Epithelial cell of prostate (primary cell): ENCODE data around the gene DLGAP1.

Experiments used
- DNase-seq: peaks from one replicate; pipeline ENCODE4 v3.0.0-alpha.2; 2011; ENCODE audit warnings: low read depth, low spot score
- H3K27ac ChIP-seq: fragments of 450-650 bp; 2 replicates; pipeline ENCODE4 v1.5.1; 2017; ENCODE audit warnings: mild to moderate bottlenecking

Gene DLGAP1

DNA sequence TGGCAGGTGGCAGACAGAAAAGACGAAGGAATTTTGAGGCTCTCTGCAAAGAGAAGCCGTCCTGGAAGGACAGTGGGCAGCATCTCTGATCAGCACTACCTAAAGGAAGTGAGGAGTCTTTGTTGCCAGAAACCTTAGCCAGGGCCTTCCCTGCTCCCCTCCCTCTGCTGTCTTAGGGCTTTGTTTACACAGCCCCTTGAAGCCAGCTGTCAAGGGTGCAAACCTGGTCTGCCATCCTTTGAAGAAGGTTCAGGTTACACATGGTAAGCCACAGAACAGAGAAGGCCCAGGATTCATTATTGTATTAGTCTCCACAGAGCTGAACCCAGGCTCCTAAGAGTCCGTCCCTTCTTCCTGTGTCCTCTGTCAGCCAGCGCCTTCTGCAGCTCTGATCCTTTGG is 648.5 kb downstream of the DLGAP1 start:
- DNase-seq = no peak
- H3K27ac ChIP-seq = no peak overlapping the region

DNA sequence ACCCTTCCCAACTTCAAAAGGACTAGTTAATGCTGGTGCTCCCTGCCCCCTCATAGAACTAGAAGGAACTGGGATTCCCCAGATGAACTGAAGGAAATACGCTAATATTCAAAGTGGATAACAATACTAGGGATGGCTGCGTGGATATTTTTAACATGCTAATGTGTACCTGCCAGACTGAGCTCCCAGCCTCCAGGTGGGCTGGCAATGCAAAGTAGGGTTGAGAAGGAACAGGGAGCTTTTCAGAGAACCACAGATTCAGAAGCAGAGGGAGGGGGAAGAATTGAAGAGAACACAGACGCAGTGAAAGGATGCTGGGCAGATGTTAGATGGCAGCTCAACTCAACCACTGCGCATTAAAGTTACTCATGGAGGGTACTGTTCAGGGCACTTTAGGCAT is 650.8 kb downstream of the DLGAP1 start:
- no peak overlapping the region for H3K27ac ChIP-seq
- no peak for DNase-seq

DNA sequence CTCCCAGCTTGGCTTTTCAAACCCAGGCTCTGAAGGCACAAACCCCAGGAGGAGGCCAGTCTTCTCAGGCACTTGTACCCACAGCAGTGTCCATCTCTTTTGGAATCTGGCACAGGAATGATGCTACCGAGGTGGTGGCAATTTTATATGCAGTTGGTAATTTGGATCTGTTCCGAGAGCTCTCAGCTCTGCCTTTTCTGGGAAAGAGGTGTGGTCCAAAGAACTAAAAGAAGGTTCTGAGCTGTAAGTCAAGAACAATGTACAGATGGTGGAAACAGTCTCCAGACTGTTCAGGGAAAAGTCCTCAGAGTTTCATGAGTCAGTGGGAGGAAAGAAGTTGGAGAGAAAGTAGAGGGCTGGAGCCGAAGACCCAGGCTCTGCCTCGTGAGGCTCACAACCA is 651.8 kb downstream of the DLGAP1 start:
- H3K27ac ChIP-seq = no peak overlapping the region
- DNase-seq = no peak

DNA sequence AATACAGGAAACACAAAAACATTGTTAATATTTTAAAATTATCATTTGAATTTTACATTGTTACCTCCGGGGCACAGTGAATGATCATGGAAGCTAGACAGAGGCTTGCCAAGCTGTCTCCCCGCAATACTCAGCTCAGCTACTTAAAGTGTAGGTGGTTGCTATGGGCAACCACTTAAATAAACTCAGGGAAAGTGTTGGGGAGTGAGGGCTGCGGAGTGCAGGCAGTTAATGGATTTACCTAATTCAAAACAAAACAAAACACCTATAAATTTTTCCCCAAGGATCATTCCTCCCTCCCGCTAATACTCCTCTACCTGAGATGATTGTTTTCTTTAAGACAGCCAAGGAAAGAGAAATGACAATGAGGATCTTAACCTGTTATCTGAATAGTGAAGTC is 655.6 kb downstream of the DLGAP1 start:
- H3K27ac ChIP-seq = no peak overlapping the region
- DNase-seq = no peak

DNA sequence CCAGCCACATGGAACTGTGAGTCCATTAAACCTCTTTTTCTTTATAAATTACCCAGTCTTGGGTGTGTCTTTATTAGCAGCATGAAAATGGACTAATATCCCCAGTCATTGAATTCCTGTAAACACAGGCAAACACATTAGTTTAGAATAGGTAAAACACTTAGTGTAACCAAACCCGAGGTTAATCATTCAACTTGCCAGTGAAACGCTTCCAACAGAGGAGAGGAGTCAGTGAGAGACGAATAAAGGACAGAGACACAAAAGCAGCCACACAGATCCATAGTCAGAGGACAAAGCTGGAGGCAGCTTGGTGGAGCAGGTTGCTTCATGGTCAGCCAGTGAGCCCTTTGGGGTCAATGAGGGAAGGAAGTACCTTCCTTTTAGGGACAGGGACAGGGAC is 657.1 kb downstream of the DLGAP1 start:
- no peak for DNase-seq
- no peak overlapping the region for H3K27ac ChIP-seq

DNA sequence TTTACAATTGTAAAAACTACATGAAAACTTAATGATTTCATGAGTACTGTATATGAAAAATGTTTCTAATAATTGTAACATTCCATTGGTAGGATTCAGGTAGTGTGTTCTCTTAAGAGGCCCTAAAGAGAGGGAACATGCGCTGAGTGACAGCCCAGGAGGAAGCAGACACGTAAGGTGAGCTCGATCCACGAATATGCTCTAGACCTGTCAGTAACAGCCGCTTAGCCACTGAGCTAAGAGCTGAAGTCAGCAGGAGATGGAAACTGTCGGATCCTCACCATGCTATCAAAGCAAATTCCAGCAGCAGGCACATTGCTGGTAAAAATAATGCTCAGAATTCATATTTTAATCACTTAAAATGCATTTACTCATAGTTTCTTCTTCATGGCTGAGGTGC is 658.7 kb downstream of the DLGAP1 start:
- no peak overlapping the region for H3K27ac ChIP-seq

DNA sequence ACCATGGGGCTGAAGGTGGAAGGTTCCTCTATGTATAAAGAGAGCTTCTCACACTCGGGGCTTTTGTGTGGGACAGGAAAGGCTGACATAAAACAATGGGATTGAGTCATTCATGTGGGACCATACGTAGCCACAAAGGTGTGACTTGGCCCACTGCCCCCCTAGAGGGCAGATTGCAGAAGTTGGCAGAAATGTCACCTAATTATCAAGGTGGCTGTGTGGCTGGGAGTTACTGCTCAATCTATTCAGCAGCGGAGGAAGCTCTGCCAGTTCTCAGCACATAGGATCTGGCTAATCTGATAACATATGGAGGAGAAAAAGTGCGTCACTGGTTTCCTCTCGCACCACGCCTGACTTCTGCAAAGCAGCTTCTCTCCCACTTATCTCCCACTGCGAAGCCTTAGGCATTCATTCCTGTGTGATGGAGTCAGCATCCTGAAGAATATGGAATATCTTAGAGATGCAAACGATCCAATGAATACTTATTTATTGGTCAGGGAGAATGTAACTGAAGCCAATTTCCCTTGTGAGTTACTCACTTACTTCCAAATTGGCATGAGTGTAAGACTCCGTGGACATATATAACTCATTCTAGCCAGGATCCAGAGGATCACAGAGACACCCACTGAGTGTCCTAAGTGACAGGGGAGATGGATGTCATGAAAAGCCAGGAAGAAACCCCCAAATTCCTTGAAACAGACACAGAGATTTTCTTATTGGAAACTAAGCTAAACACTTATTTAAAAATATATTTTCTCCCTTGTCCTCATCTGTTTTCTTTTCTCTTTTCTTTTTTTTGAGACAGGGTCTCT is 660.4 kb downstream of the DLGAP1 start:
- DNase-seq = peak; percentile 59
- peak overlapping the region; percentile 42 for H3K27ac ChIP-seq

More for the DNA sequence above, 658.7 kb downstream of the DLGAP1 start:
- no peak for DNase-seq

DNA sequence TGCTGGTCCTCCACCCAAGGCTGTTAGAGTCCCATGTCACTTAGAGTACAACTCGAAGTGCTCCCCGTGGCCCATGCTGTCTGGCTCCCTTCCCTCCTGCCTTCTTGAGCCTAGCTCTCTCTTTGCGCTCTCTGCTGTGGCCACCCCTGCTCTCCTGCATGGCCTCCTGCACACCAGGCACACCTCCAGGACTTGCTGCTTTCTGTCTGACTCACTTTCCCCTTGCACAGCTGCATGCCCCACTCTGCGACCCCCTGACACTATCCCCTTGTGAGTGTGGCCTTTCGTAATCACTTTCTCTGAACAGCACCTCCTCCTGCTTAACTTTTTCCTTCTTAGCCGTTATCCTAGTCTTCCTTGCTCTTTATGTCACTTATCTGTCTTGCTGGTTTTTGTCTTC is 661.6 kb downstream of the DLGAP1 start:
- no peak for DNase-seq
- no peak overlapping the region for H3K27ac ChIP-seq

DNA sequence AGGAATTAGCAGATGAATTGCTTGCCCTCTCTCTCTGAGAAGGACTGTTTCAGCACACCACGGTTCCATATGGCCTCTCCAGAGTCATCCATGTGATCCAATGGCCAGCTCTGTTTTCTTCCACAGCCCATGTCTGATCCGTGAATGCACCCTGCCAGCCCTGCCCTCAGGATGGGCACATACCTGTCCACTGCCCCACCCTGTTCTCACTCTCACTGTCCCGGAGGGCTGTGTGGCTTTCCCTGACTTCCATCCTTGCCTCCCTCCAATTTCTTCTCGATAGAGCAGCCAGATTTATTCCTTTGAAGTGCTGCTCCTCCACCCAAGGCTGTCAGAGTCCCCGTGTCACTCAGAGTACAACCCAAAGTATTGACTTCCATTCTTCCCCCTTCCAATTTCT is 662.0 kb downstream of the DLGAP1 start:
- DNase-seq = no peak
- no peak overlapping the region for H3K27ac ChIP-seq

DNA sequence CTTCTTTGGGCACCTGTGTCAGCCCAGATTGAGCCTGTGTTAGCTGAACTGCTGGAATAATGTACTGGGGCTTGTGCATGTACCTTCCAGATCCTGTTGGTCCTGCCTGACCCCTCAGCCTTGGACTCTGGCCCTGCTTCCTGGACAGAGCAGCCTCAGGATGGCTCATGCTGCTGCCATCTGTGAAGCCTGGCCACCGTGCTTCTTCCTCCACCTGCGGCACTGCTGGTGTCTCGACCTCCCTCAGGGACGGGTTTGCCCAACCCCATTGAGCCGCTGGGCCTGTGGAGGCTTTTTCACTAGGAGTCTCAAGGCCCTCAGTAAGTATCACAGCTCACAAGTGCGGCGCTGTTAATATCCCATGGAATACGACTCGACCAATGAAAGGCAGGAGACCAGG is 662.4 kb downstream of the DLGAP1 start:
- DNase-seq = no peak
- H3K27ac ChIP-seq = no peak overlapping the region

DNA sequence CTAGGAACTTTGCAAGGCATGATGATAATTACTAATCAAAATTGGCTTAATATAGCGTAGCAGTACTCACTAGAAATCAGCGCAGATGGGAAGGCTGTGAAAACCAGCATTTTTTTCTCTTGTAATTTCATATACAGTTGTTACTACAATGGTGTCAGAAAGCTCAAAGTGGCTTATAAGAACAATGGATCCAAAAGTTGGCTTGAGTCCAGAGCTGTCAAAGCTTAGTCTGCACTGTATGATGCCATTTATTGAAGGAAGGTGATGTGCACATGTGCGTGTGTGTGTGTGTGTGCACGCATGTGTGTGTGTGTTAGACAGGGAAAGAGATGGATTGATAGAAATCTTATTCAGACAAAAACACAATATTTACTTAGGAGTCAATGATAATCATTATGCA is 663.9 kb downstream of the DLGAP1 start:
- no peak for DNase-seq
- no peak overlapping the region for H3K27ac ChIP-seq

DNA sequence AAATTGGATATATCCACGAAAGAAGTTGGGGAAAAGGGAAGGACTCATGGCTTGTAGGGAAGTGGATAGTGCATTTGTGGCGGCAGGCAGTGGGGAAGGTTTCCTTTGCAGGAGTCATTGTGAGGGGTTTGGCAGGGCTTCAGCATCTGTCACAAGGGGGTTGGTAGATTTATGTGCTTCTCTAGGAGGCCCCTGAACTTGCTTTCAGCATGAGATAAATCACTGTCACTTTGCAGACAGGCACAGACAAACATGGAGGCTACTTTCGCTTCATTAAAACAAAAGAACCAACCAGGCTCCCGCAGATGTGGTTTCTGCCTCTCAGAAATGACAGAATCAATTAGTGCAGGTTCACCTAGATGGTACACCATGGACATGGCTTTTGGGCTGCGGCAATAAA is 664.4 kb downstream of the DLGAP1 start:
- DNase-seq = no peak
- H3K27ac ChIP-seq = no peak overlapping the region

DNA sequence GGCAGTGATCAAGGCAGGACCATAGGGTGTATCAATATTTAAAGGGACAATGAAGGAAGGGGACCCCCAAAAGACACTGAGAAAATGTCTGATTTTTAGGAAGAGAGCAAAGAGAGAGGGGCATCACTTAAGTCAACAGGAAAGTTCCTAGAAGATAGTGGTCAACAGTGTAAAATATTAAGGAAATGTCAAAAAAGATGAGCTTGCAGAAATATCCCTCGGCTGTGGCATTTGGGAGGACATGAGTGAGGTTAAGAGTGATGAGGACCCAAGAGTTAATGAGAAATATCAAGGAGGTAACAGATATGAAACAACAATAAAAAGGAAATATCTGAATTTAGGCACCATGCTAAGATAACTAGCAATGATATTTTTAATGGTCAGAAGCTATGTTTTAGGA is 665.6 kb downstream of the DLGAP1 start:
- no peak overlapping the region for H3K27ac ChIP-seq
- DNase-seq = no peak

DNA sequence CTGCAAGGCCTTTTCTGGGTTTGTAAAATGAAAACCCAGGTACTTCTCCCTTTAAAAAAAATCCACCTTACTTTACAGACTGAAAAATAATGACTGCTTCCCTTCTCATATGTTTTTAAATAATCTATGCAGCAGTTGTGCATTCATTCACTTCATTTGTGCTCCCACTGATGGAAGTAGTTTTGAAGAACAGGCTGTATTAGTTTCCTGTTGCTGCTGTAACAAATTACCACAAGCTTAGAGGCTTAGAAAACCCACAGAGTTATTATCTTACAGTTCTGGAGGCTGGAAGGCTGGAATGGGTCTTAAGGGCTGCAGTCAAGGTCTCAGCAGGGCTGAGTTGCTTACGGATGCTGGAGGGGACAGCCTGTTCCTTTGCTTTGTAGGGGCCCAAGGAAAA is 670.2 kb downstream of the DLGAP1 start:
- no peak overlapping the region for H3K27ac ChIP-seq
- no peak for DNase-seq

DNA sequence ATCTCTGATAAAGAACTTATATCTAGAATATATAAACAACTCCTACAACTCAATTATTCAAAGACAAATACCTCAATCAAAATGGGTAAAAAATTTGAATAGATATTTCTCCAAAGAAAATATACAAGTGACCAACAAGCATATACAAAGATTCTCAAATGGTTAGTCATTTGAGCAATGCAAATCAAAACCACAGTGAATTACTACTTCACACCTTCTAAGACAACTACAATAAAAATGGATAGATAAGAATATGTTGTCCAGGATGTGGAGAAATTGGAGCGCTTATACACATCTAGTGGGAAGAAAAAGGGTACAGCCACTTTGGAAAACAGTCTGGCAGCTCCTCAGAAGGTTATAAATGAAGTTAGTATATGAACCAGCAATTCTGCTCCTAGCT is 672.2 kb downstream of the DLGAP1 start:
- no peak overlapping the region for H3K27ac ChIP-seq
- DNase-seq = no peak

DNA sequence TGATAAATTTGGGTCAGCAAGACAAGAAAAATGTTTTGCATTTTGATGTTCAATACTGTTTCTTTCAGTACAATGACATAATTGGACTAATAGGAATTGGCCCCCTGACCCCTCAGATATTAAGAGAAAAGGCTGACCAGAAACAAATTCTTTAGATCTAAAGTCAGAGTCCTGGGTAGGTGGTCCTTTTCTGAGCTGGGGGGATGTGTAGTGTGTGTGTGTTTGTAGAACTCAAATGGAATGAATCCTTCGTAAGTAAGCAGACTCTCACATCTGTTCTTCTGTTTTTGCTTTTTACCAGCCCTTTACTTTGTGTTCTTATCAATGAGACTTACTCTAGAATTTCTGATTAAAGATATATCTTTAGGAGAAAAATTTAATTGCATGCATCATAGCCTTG is 677.4 kb downstream of the DLGAP1 start:
- H3K27ac ChIP-seq = no peak overlapping the region
- no peak for DNase-seq

DNA sequence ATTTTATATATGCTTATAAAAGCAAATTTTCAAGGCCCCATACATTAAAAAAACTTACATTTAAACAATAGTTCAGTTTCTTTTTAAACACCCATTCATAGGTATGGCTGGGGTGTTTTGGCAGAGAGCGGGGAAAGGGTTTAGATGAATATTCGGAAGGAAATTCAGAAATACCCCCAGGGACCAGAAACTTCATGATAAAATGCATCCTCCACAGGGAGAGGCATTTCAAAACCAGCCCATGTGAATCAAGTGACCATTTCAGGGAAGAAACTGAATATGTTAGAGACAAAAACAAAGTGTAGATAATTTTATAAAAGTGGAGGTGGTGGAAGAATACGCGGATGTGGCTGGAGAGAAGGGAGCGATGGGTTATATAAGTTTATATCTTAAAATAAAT is 678.0 kb downstream of the DLGAP1 start:
- H3K27ac ChIP-seq = no peak overlapping the region
- no peak for DNase-seq

DNA sequence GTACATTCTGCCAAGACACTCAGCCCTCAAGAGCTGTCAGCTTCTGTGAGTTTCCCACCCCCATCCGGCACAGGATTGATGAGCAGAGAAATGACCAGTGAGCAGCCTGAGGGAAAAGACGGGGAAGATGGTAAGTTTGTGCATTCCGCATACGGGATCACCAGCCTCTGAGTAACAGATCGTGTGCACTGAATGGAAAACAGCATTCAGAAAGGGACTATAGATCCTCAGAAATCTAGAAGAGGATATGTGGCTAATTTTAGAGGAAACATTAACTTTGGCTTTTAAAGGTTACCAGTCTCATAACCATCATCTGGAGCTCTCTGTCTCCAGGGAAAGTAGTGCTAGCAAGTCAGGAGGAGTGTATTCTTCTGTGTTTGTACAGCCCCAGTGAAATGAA is 679.1 kb downstream of the DLGAP1 start:
- DNase-seq = no peak
- no peak overlapping the region for H3K27ac ChIP-seq

DNA sequence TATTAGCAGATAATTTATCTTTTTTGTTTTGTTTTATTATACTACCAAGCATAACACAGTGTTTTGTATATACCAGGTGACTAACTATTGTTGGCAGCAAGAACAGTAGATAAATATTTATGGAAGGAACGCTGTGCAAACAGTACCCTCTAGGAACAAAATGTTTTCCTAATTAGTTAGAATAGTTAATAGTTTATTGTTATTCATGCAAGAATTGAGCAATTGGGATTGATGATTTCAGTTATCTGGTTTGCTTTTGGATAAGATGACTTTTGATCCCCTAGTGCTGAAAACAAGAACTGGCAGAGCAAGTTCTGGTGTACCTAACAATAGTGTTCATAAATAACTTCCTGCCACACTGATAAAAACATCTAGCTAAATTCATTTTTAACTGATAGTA is 681.8 kb downstream of the DLGAP1 start:
- DNase-seq = peak; percentile 24
- H3K27ac ChIP-seq = no peak overlapping the region

DNA sequence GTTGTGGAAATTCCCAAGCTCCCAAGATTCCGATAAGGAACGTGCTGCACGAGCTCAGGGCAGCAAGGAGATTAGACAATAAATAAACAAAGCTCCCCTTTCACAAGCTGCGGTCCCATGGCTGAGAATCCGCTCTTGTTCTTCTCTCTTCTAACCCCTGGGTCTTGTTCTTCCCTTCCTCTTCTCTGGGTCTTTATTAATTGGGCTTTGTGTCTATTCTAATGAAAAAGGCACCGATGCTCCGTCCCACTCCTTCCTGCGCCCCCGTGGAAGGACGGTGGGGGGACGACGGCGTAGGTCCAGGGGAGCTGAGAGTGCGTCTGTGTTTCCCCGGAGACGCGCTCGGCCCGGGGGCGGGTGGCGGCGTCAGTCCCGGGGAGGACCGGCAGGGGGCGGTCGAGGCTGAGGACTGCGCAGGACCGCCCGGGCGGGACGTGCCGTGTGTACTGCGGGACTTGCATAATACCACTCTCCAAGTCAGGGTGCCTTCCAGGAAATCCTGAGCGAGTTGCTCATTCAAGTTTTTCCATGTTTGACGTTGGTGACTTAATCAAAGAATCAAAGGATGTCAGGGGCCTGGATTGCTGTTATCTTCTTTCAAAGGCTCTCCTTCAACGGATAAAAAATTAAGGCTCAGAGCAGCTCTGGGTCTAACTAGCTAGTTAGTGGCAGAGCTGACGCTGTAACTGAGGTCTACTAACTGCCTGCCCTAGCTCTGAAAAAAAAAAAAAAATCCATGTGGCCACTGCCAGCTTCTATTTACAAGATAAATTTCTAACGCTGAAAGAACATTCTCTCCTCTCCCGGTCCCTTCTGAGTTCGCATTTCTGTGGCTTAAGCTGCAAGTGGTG is 683.8 kb downstream of the DLGAP1 start:
- DNase-seq = peak; percentile 78
- peak overlapping the region; percentile 25 for H3K27ac ChIP-seq

DNA sequence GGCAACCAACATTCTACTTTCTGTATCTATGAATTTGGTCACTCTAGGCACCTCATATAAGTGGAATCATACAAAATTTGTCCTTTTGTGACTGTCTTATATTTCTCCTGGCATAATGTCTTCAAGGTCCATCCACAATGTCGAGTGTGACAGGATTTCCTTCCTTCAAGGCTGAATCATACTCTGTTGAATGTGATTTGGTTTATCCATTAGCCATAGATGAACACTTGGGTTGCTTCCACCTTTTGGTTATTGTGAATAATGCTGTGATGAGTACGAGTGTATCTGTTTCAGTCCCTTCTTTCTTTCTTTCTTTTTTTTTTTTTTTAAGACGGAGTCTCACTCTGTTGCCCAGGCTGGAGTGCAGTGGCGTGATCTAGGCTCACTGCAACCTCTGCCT is 693.8 kb downstream of the DLGAP1 start:
- no peak overlapping the region for H3K27ac ChIP-seq
- DNase-seq = no peak

DNA sequence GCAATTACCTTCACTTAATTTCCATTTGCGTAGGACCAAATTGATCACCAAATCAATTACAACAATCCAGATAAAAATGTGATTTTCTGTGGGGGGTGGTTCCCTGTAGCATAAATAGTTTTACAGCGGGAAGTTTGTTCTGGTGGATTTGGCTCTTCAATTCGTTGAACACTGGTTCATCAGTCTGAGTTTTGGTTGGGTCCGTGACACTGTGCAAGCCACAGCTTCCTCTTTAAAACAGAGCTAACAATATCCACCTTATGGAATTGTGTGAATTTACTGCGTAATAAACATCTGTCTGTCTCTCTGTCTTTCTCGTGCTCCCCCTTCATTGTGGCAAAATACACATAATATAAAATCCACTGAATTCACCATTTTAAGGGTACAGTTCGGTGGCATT is 694.4 kb downstream of the DLGAP1 start:
- H3K27ac ChIP-seq = no peak overlapping the region
- DNase-seq = no peak
